ENCODE measurements around the gene FBN2.

The FBN2 gene

GRCh38 chr5:128225245-128226030, 312.6 kb downstream of the FBN2 start:
- TF ChIP-seq CTCF (IDR thresholded peaks at IDR 0.05; ENCODE audit: low read depth, low read length) (no peak), POLR2A (IDR thresholded peaks at IDR 0.05; ENCODE audit: extremely low read depth, insufficient read length) (no peak), MAX (IDR thresholded peaks at IDR 0.05; ENCODE audit: low read depth, low read length) (no peak)
- no peak for DNase-seq (ENCODE audit: low read depth)
- H3K4me3 ChIP-seq (ENCODE audit: low read depth, low read length) = no peak overlapping the region

- no peak overlapping the region for H3K4me3 ChIP-seq (ENCODE audit: low read depth, low read length)
- DNase-seq (ENCODE audit: low read depth) = no peak
- no peak for TF ChIP-seq POLR2A (IDR thresholded peaks at IDR 0.05; ENCODE audit: extremely low read depth, insufficient read length)
- TF ChIP-seq MYC (IDR thresholded peaks at IDR 0.05; ENCODE audit: low read depth, low read length) = no peak
- TF ChIP-seq MAX (IDR thresholded peaks at IDR 0.05; ENCODE audit: low read depth, low read length) = no peak
- TF ChIP-seq CTCF (IDR thresholded peaks at IDR 0.05; ENCODE audit: low read depth, low read length) = no peak
These were observed 313.7 kb downstream of the FBN2 start for GRCh38 chr5:128224336-128224735.

- TF ChIP-seq CTCF (IDR thresholded peaks at IDR 0.05; ENCODE audit: low read depth, low read length) (no peak), MAX (IDR thresholded peaks at IDR 0.05; ENCODE audit: low read depth, low read length) (no peak), MYC (IDR thresholded peaks at IDR 0.05; ENCODE audit: low read depth, low read length) (no peak), POLR2A (IDR thresholded peaks at IDR 0.05; ENCODE audit: extremely low read depth, insufficient read length) (no peak)
- H3K4me3 ChIP-seq (ENCODE audit: low read depth, low read length) = no peak overlapping the region
These were observed 317.2 kb downstream of the FBN2 start for GRCh38 chr5:128220841-128221240.

GRCh38 chr5:128216860-128217531, 321.0 kb downstream of the FBN2 start:
- no peak overlapping the region for H3K4me3 ChIP-seq (ENCODE audit: low read depth, low read length)
- DNase-seq (ENCODE audit: low read depth) = no peak
- no peak for TF ChIP-seq CTCF (IDR thresholded peaks at IDR 0.05; ENCODE audit: low read depth, low read length)

More at GRCh38 chr5:128220841-128221240, 317.2 kb downstream of the FBN2 start:
- DNase-seq (ENCODE audit: low read depth) = no peak

GRCh38 chr5:128216285-128216684, 321.8 kb downstream of the FBN2 start:
- no peak overlapping the region for H3K4me3 ChIP-seq (ENCODE audit: low read depth, low read length)
- DNase-seq (ENCODE audit: low read depth) = no peak
- TF ChIP-seq MYC (IDR thresholded peaks at IDR 0.05; ENCODE audit: low read depth, low read length) (no peak), POLR2A (IDR thresholded peaks at IDR 0.05; ENCODE audit: extremely low read depth, insufficient read length) (no peak), CTCF (IDR thresholded peaks at IDR 0.05; ENCODE audit: low read depth, low read length) (no peak), MAX (IDR thresholded peaks at IDR 0.05; ENCODE audit: low read depth, low read length) (no peak)
